Smooth muscle cell (in vitro differentiated cells): ENCODE data around the gene KMT2E. TPM values are rescaled to one million over a fixed set of nuclear protein-coding genes. Genes with fewer than 3 reads are reported as not detected.

Experiments
- DNase-seq: peaks from one replicate; lab custom pipeline; 2025; ENCODE audit not compliant: unreplicated experiment; lab: John Stamatoyannopoulos, UW
- H2AFZ ChIP-seq: fragments of 200-600 bp; sonication (generic); 2 replicates; pipeline ENCODE4 v1.6.0; 2016; ENCODE audit warnings: antibody characterized with exemption, low read depth, mild to moderate bottlenecking
- H3F3A ChIP-seq: fragments of 200-600 bp; sonication (generic); 2 replicates; pipeline ENCODE4 v1.6.0; 2017; ENCODE audit warnings: antibody characterized with exemption, low read depth
- H3K27ac ChIP-seq: fragments of 200-600 bp; sonication (generic); 2 replicates; pipeline ENCODE4 v1.5.1; 2016; ENCODE audit warnings: low read depth, mild to moderate bottlenecking
- H3K27me3 ChIP-seq: fragments of 200-600 bp; sonication (generic); 2 replicates; pipeline ENCODE4 v1.6.1; 2016; ENCODE audit warnings: low read depth, mild to moderate bottlenecking
- H3K36me3 ChIP-seq: fragments of 200-600 bp; sonication (generic); 2 replicates; pipeline ENCODE4 v1.5.1; 2016; ENCODE audit warnings: low read depth
- H3K4me1 ChIP-seq: fragments of 200-600 bp; sonication (generic); 2 replicates; pipeline ENCODE4 v1.5.1; 2016; ENCODE audit warnings: low read depth
- H3K4me2 ChIP-seq: fragments of 200-600 bp; sonication (generic); 2 replicates; pipeline ENCODE4 v1.6.0; 2016; ENCODE audit warnings: mild to moderate bottlenecking
- H3K4me3 ChIP-seq: fragments of 200-600 bp; sonication (generic); 2 replicates; pipeline ENCODE4 v1.5.1; 2016; ENCODE audit warnings: mild to moderate bottlenecking
- H3K79me2 ChIP-seq: fragments of 200-600 bp; sonication (generic); 2 replicates; pipeline ENCODE4 v1.6.0; 2016; ENCODE audit warnings: low read depth, mild to moderate bottlenecking
- H3K9ac ChIP-seq: fragments of 200-600 bp; sonication (generic); 2 replicates; pipeline ENCODE4 v1.6.0; 2016; ENCODE audit warnings: low read depth
- H3K9me3 ChIP-seq: fragments of 200-600 bp; sonication (generic); replicated peaks from 2 replicates; pipeline ENCODE4 v1.5.1; 2016; ENCODE audit warnings: low read depth
- H4K20me1 ChIP-seq: fragments of 200-600 bp; sonication (generic); 2 replicates; pipeline ENCODE4 v1.6.0; 2016; ENCODE audit warnings: low read depth
- CTCF ChIP-seq: fragments of 200-600 bp; sonication (generic); IDR thresholded peaks from 2 replicates; pipeline ENCODE4 v1.5.1; 2017; ENCODE audit warnings: borderline replicate concordance, mild to moderate bottlenecking, antibody characterized with exemption; ENCODE audit not compliant: insufficient read depth, poor library complexity, severe bottlenecking
- WGBS: methylation state at CpG from one replicate; pipeline ENCODE4 v1.1.7; 2016; ENCODE audit warnings: low lambda C conversion rate; 5-methylcytosine and 5-hydroxymethylcytosine counted together
- polyA plus RNA-seq: library from polyadenylated mRNA; unstranded; fragments of >200 nt; fragmentation: Nextera tagmentation; extraction: Ambion mirVana; gene quantifications from 2 replicates; pipeline ENCODE4 v1.2.1, GENCODE V29; 2016
- total RNA-seq: library from RNA; depleted of rRNA; stranded (reverse); fragments of >200 nt; gene quantifications from 2 replicates; pipeline ENCODE4 v1.2.3, GENCODE V29; 2014

Gene KMT2E
- total and polyA plus RNA-seq, 2 experiments from 2014 or later = 64.4 to 88.1 TPM

GRCh38 chr7:104993217-104993862 is 20.7 kb upstream of the KMT2E start:
- no peaks in the 10 kb centered on the region for H3K9me3 ChIP-seq
- H3K4me3 ChIP-seq = no peak overlapping the region
- no peak for DNase-seq
- TF ChIP-seq CTCF = no peak
- H3F3A ChIP-seq = peaks cover 8% of the 10 kb centered on the region
- H3K9ac ChIP-seq = no peak overlapping the region
- H3K4me1 ChIP-seq = no peaks in the 10 kb centered on the region
- H3K27me3 ChIP-seq = no peaks in the 10 kb centered on the region
- H2AFZ ChIP-seq = no peak overlapping the region
- H3K36me3 ChIP-seq = no peaks in the 10 kb centered on the region
- 57% methylated on average over 2 of the region's 2 CpGs for WGBS
- H4K20me1 ChIP-seq = no peaks in the 10 kb centered on the region
- H3K79me2 ChIP-seq = no peaks in the 10 kb centered on the region
- no peak overlapping the region for H3K4me2 ChIP-seq
- peak overlapping the region; percentile 33 for H3K27ac ChIP-seq

GRCh38 chr7:104998040-104998752 is 15.8 kb upstream of the KMT2E start:
- no peak overlapping the region for H3K9ac ChIP-seq
- no peak overlapping the region for H3K4me2 ChIP-seq
- DNase-seq = no peak
- no peaks in the 10 kb centered on the region for H3K4me1 ChIP-seq
- H3F3A ChIP-seq = peaks cover 4% of the 10 kb centered on the region
- H3K27ac ChIP-seq = peak overlapping the region; percentile 29
- H2AFZ ChIP-seq = no peak overlapping the region
- no peak overlapping the region for H3K4me3 ChIP-seq
- H3K36me3 ChIP-seq = no peaks in the 10 kb centered on the region
- no peak for TF ChIP-seq CTCF
- 99% methylated on average over 3 of the region's 3 CpGs for WGBS
- no peaks in the 10 kb centered on the region for H3K27me3 ChIP-seq
- no peaks in the 10 kb centered on the region for H4K20me1 ChIP-seq
- H3K9me3 ChIP-seq = no peaks in the 10 kb centered on the region
- no peaks in the 10 kb centered on the region for H3K79me2 ChIP-seq

- Histone ChIP-seq H3K4me3 (no peak overlapping the region), H3K27me3 (no peaks in the 10 kb centered on the region), H3K36me3 (no peaks in the 10 kb centered on the region), H3K4me1 (peaks cover 13% of the 10 kb centered on the region), H3K9ac (no peak overlapping the region), H3K4me2 (no peak overlapping the region), H4K20me1 (no peaks in the 10 kb centered on the region), H3K9me3 (no peaks in the 10 kb centered on the region), H3F3A (peaks cover 19% of the 10 kb centered on the region), H3K27ac (no peak overlapping the region), H3K79me2 (no peaks in the 10 kb centered on the region), H2AFZ (no peak overlapping the region)
- no peak for DNase-seq
- TF ChIP-seq CTCF = no peak
- WGBS = 77% methylated on average over 4 of the region's 4 CpGs
Observed at GRCh38 chr7:105000200-105000599, 13.8 kb upstream of the KMT2E start.
